HG02623 (cell line): ENCODE results near the gene GRB2.
"Not testable (repeated sequence)": the region's sequence is repeated elsewhere in the genome, so short reads cannot be mapped to it uniquely, and the experiment has no call there.

ENCODE experiments used
- ATAC-seq: cut with Tn5 transposase; IDR thresholded peaks from one replicate; pipeline ENCODE4 v1.9.1; 2021; ENCODE audit warnings: moderate library complexity; ENCODE audit not compliant: unreplicated experiment

The GRB2 gene

DNA sequence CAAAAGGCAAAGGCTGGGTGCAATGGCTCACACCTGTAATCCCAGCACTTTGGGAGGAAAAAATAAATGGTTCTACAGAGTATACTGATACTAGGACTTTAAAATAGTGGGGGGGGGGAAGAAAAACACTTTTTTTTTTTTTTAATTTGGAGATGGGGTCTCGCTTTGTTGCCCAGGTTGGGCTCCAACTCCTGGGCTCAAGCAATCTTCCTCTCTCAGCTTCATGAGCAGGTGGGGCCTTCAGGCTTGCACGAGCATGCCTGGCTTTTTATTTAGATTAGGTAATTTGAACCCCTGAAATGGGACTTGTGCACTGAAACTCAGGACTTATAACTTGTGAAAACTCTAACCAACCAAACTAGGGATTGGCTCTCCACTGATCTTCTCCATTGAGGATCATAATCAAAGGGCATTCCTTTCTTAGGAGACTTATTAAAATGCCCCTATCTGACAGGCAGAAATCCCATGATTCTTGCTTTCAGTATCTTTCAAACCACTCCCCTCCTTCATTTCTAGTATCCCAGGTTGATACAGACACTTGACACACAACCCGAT is 16.9 kb downstream of the GRB2 start:
- ATAC-seq, result no peak

- ATAC-seq, result no peak
Measured at GRCh38 chr17:75387771-75388170, 17.7 kb downstream of the GRB2 start.

DNA sequence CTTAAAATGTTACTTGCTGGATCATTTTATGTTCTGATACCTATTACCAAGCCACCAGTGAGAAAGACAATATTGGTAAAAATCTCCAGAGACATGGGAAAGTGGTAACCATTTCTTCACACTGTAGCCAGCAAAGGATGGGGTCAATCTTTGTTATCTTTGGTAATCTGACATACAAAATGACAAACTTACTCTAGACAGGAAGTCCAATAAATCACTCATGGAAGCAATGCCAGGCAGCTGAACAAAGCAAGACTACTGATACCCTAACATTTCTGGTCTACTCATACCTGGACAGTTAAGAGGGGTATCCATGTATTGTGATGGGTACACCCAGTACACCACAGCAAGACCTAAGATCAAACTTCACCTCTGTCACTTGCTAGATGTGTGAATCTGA is 19.0 kb downstream of the GRB2 start:
- ATAC-seq, result no peak

- no peak for ATAC-seq
Measured at GRCh38 chr17:75384751-75385150, 20.7 kb downstream of the GRB2 start.

- ATAC-seq, result no peak
Measured at GRCh38 chr17:75383842-75384195, 21.7 kb downstream of the GRB2 start.

DNA sequence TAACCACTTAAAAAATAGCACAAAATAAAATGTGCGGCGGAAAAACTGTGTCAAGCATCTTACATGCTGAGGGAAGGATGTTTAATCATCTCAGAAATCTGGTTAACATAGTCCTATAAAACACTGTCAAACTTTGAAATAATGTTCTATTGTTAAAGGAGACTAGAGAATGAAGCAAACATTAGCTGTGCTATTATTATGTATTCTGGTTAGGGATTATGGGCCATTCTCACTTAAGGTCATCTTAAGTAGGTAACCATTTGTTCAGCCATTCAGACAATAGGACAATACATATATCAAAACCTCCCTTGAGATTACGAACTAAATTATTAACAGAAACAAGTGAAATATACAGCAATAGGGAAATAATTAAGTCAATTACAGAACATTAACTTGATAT is 24.7 kb downstream of the GRB2 start:
- ATAC-seq, result no peak

DNA sequence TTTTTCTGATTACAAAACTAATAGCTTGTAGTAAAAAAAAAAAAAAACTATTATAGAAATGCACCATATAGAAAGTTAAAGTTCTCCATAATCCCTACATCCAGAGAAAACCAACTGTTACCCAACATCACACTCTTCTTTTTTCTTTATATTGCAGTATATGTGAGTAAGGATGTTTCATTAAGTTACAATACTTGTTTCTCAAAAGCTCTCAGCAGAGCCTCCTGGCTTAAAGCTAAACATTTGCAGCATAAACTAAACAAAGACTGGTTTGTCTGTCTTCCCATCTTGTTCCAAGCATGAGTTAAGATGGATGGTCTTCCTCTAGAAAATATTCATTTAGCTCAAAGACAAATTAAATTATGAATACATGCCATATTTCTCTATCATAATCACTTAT is 25.2 kb downstream of the GRB2 start:
- no peak for ATAC-seq

- ATAC-seq, result not testable (repeated sequence)
Measured at GRCh38 chr17:75379426-75379825, 26.1 kb downstream of the GRB2 start.

- ATAC-seq, result no peak
Measured at GRCh38 chr17:75373280-75373679, 32.2 kb downstream of the GRB2 start.

- no peak for ATAC-seq
Measured at GRCh38 chr17:75371981-75372380, 33.5 kb downstream of the GRB2 start.

GRCh38 chr17:75371339-75371738 is 34.1 kb downstream of the GRB2 start:
- ATAC-seq, result no peak

GRCh38 chr17:75370286-75370915 is 35.1 kb downstream of the GRB2 start:
- ATAC-seq, result no peak

DNA sequence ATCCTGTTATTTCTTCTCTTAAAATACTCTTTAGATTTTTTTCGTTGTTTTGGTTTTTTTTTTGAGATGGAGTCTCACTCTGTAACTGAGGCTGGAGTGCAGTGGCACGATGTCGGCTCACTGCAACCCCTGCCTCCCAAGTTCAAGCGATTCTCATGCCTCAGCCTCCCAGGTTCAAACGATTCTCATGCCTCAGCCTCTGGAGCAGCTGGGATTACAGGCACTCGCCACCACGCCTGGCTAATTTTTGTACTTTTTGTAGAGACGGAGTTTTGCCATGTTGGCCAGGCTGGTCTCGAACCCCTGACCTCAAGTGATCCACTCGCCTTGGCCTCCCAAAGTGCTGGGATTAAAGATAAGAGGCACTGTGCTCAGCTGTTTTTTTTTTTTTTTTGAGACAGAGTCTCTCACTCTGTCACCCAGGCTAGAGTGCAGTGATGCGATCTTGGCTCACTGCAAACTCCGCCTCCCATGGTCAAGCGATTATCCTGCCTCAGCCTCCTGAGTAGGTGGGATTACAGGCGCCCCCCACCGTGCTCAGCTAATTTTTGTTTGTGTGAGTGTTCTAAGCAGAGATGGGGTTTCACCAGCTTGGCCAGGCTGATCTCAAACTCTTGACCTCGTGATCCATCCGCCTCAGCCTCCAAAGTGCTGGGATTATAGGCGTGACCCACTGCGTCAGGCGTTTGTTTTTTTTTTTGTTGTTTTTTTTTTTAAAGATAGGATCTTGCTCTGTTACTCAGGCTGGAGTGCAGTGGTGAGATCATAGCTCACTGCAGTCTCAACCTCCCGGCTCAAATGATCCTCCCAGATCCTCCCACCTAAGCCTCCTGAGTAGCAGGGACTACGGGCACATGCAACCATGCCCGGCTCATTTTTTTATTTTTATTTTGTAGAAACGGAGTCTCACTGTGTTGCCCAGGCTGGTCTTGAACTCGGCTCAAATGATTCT is 37.4 kb downstream of the GRB2 start:
- ATAC-seq, result not testable (repeated sequence)

DNA sequence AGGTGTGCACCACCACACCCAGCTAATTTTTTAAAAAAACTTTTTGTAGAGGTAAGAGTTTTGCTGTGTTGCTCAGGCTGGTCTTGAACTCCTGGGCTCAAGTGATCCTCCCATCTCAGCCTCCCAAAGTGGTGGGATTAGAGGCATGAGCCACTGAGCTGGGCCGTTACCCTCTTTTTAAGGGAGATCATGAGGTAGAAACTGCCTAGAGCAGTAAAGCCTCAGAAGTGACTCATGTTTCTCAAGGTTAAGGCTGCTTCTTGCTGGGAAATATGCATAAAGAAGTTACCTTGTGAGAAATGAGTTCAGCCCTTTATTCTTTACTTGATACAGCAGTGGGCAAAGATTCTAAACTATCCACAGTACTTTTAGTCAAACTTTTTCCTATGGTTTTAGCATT is 38.2 kb downstream of the GRB2 start:
- ATAC-seq, result no peak

DNA sequence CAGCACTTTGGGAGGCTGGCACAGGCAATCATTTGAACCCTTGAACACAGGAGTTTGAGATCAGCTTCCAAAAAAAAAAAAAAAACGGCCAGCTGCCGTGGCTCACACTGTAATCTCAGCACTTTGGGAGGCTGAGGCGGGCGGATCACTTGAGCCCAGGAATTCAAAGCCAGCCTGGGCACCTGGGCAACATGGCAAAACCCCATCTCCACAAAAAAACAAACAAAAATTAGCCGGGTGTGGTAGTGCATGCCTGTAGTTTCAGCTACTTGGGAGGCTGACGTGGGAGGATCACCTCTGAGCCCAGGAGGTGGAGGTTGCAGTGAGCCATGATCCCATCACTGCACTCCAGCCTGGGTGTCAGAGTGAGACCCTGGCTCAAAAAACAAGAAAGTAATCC is 39.0 kb downstream of the GRB2 start:
- ATAC-seq, result no peak

DNA sequence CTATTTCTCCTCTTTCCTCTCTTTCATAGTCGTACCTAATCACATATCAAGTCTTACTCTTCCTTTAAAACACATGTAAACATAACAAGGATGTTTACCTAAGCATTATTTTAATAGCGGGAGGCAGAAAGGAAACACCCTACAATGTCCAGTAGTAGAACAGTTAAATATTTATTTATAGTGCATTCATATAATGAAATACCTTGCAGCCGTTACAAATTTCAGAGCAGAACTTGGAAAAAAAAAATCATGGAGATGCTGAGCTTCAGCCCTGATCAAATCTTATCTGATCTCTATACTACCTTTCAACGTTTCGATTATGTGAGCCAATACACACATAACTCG is 39.6 kb downstream of the GRB2 start:
- ATAC-seq, result no peak

DNA sequence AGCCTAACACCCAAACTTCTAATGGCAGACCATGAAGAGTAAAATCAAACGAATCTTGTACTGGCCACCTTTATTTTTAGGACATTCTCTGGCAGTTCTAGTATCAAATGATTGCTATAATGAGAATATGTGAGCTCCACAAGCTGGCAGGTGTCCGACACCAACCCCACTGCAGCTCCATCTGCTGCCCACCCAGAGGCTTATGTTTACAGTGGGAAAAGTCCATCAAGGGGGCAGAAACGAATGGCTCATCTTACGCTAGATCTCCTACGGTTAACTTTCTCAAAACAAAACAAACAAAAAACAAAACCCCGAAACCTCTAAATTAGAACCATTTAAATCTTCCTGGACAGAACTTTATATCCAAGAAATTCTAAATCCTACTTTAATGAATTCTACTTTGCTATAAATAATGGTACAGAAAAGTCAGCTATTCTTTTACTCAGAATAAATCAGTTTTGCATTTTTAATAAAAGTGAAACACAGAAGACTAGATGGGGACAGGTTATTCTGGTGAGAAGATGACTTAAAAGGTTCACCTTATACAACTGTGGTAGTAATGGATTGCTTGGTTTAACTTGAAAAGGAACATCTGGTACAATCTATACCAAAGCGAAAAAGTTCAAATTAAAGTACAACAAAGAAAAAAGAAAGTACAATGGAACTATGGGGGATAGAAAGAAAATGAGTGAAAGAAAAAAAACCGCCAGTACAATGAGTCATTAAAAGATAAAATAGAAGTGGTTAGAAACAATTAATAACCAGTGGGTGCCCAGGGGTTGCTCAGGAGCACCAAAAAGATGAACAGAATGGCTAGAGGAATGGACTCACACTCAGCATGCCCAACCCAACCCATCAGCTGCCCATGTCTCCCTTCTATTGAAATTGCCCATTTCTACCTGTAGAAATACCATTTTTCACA is 40.2 kb downstream of the GRB2 start:
- no peak for ATAC-seq

GRCh38 chr17:75364078-75364477 is 41.4 kb downstream of the GRB2 start:
- ATAC-seq, result no peak

DNA sequence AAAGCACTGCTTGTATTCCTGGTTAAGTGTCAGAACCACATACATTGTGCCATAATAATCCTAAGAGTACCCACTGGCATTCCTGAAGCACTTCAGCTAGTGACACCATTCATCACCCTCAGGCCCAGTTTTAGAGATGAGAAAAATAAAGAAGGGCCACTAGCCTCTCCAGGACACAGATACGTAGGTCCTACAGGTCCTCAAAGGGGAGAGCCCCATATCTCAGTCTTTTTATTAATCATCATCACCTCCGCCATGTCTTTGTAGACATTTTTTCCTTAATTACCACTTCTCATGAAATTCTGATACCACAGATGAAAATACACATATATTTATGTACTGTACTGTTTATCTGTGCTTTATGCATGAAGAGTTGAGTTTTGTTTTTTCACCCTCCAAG is 43.5 kb downstream of the GRB2 start:
- no peak for ATAC-seq

- ATAC-seq, result no peak
Measured at GRCh38 chr17:75361344-75361743, 44.1 kb downstream of the GRB2 start.

DNA sequence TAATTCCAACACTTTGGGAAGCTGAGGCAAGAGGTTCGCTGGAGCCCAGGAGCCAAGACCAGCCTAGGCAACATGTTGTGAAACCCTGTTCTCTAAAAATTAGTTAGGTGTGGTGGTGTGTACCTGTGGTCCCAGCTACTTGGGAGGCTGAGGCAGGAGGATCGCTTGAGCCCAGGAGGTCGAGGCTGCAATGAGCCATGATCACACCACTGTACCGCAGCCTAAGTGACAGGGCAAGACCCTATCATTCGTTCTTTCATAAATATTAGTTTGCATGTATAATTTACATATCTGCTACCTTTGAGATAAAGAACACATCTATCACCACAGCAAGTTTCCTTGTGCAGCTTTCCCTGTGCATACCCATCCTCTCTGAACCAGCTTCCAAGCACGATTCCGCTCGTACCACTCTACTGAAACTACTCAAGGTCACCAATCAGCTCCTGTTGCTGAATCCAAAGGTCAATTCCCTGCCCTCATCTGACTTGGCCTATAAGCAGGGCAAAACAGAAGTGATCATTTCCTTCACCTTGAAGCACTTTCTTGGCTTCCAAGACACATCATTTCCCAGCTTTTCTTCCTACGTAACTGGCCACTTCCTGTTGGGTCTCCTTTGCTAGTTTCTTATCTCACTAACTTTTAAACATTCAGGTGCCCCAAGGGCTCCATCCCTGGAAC is 49.1 kb downstream of the GRB2 start:
- ATAC-seq, result no peak
